ENCODE measurements around the gene PPM1F. TPM values are rescaled to one million over a fixed set of nuclear protein-coding genes. Genes with fewer than 3 reads are reported as not detected.

Gene PPM1F
- total and polyA plus RNA-seq, 10 donors = 13.6 to 103 (median 76.4) TPM

GRCh38 chr22:21996175-21996720 is 43.6 kb upstream of the PPM1F start:
- intact Hi-C loops (cut with DNase I; ENCODE audit: low total_unique reads) = no loop called here
- no peaks in the 10 kb centered on the region for H3K9me3 ChIP-seq
- no peaks in the 10 kb centered on the region for H3K27me3 ChIP-seq (replicated peaks in 1 of 7)
- 86 to 96% (median 89%) methylated on average over 5 of the region's 5 CpGs for WGBS, 5 donors
- no peak overlapping the region for H3K4me3 ChIP-seq
- no peak overlapping the region for H3K27ac ChIP-seq
- TF ChIP-seq CTCF (IDR thresholded peaks at IDR 0.05 in 8 of 11, conservative IDR thresholded peaks at IDR 0.05 in 3 of 11) (no peak), POLR2AphosphoS5 (IDR thresholded peaks at IDR 0.05) (no peak), POLR2A (IDR thresholded peaks at IDR 0.05) (no peak)
- no peak for DNase-seq
- H3K4me1 ChIP-seq = no peaks in the 10 kb centered on the region
- H3K36me3 ChIP-seq = no peaks in the 10 kb centered on the region

- DNase-seq = no peak
- H3K27me3 ChIP-seq (replicated peaks in 1 of 7) = no peaks in the 10 kb centered on the region
- H3K4me3 ChIP-seq = no peak overlapping the region
- WGBS, 5 donors = 91 to 96% (median 94%) methylated on average over 3 of the region's 3 CpGs
- H3K36me3 ChIP-seq = no peaks in the 10 kb centered on the region
- H3K9me3 ChIP-seq = no peaks in the 10 kb centered on the region
- intact Hi-C loops (cut with DNase I; ENCODE audit: low total_unique reads) = no loop called here
- no peak overlapping the region for H3K27ac ChIP-seq
- no peaks in the 10 kb centered on the region for H3K4me1 ChIP-seq
- no peak for TF ChIP-seq POLR2AphosphoS5 (IDR thresholded peaks at IDR 0.05)
- TF ChIP-seq CTCF (IDR thresholded peaks at IDR 0.05 in 8 of 11, conservative IDR thresholded peaks at IDR 0.05 in 3 of 11) = no peak
- TF ChIP-seq POLR2A (IDR thresholded peaks at IDR 0.05) = no peak
Observed at GRCh38 chr22:21995660-21996059, 43.0 kb upstream of the PPM1F start.

GRCh38 chr22:21994881-21995444 is 42.3 kb upstream of the PPM1F start:
- 84 to 91% (median 86%) methylated on average over 3 of the region's 3 CpGs for WGBS, 5 donors
- intact Hi-C loops (cut with DNase I; ENCODE audit: low total_unique reads) = no loop called here
- DNase-seq = no peak
- Histone ChIP-seq H3K9me3 (no peaks in the 10 kb centered on the region), H3K27ac (no peak overlapping the region), H3K4me1 (no peaks in the 10 kb centered on the region), H3K27me3 (replicated peaks in 1 of 7) (no peaks in the 10 kb centered on the region), H3K4me3 (no peak overlapping the region), H3K36me3 (no peaks in the 10 kb centered on the region)
- TF ChIP-seq CTCF (IDR thresholded peaks at IDR 0.05 in 8 of 11, conservative IDR thresholded peaks at IDR 0.05 in 3 of 11) (no peak), POLR2AphosphoS5 (IDR thresholded peaks at IDR 0.05) (peak in 2 of 3 donors; percentile 61 to 65)

GRCh38 chr22:21992593-21993237 is 40.1 kb upstream of the PPM1F start:
- Histone ChIP-seq H3K4me3 (no peak overlapping the region), H3K27ac (no peak overlapping the region), H3K27me3 (replicated peaks in 1 of 7) (no peaks in the 10 kb centered on the region), H3K9me3 (no peaks in the 10 kb centered on the region), H3K36me3 (no peaks in the 10 kb centered on the region), H3K4me1 (no peaks in the 10 kb centered on the region)
- TF ChIP-seq CTCF (IDR thresholded peaks at IDR 0.05 in 8 of 11, conservative IDR thresholded peaks at IDR 0.05 in 3 of 11) (no peak), POLR2A (IDR thresholded peaks at IDR 0.05) (no peak), POLR2AphosphoS5 (IDR thresholded peaks at IDR 0.05) (no peak)
- intact Hi-C loops (cut with DNase I; ENCODE audit: low total_unique reads) = no loop called here
- 84 to 91% (median 85%) methylated on average over 7 of the region's 7 CpGs for WGBS, 5 donors
- no peak for DNase-seq
